Muscle of leg (tissue), 11 donors: ENCODE results near the gene VPS35L. TPM values are rescaled to one million over a fixed set of nuclear protein-coding genes. Genes with fewer than 3 reads are reported as not detected.

Experiments used
- DNase-seq: peaks from one replicate; pipeline ENCODE4 v3.0.0; 2013
- H3K27ac ChIP-seq: one replicate; pipeline ENCODE4 v1.5.1; 2013; ENCODE audit warnings: mild to moderate bottlenecking, low read length, control low read depth
- H3K27me3 ChIP-seq: one replicate; pipeline ENCODE4 v1.6.1; 2013; ENCODE audit warnings: low read length; ENCODE audit not compliant: control insufficient read depth, insufficient read depth
- H3K36me3 ChIP-seq: one replicate; pipeline ENCODE4 v1.6.1; 2013; ENCODE audit warnings: low read length; ENCODE audit not compliant: control insufficient read depth, insufficient read depth
- H3K4me1 ChIP-seq: one replicate; pipeline ENCODE4 v1.6.1; 2013; ENCODE audit warnings: low read length; ENCODE audit not compliant: control insufficient read depth, insufficient read depth
- H3K4me3 ChIP-seq: one replicate; pipeline ENCODE4 v1.5.1; 2013; ENCODE audit warnings: low read length, control low read depth
- H3K9me3 ChIP-seq: replicated peaks from 2 replicates; pipeline ENCODE4 v1.6.1; 2013; ENCODE audit warnings: low read depth, low read length; ENCODE audit not compliant: control insufficient read depth
- WGBS: methylation state at CpG from one replicate; pipeline ENCODE4 v1.1.5; 2013; ENCODE audit warnings: missing lambda C conversion rate; ENCODE audit not compliant: insufficient coverage; 5-methylcytosine and 5-hydroxymethylcytosine counted together
- polyA plus RNA-seq, 8 donors: library from polyadenylated mRNA; unstranded; fragments of 120-200 nt; gene quantifications; one replicate each; pipeline versions ENCODE4 v1.2.1 to v1.2.3, GENCODE V29; 2013; ENCODE audit warnings: inconsistent platforms in 1 of 8, low replicate concordance in 1 of 8; ENCODE audit not compliant: insufficient read length in 8 of 8, insufficient read depth in 1 of 8
- total RNA-seq: library from RNA; stranded (reverse); fragments of 120-200 nt; gene quantifications from one replicate; pipeline ENCODE4 v1.2.4, GENCODE V29; 2013

The VPS35L gene
- total and polyA plus RNA-seq, 9 donors, result 23.6 to 39.8 (median 34.3) TPM

GRCh38 chr16:19609359-19609758 is 53.9 kb downstream of the VPS35L start:
- no peaks in the 10 kb centered on the region for H3K27me3 ChIP-seq
- H3K4me1 ChIP-seq, result no peaks in the 10 kb centered on the region
- no peak for DNase-seq
- WGBS, result 81% methylated on average over 3 of the region's 5 CpGs
- H3K27ac ChIP-seq, result no peak overlapping the region
- no peak overlapping the region for H3K4me3 ChIP-seq
- H3K9me3 ChIP-seq, result no peaks in the 10 kb centered on the region
- H3K36me3 ChIP-seq, result peaks cover 34% of the 10 kb centered on the region

- H3K27me3 ChIP-seq, result no peaks in the 10 kb centered on the region
- DNase-seq, result no peak
- H3K4me1 ChIP-seq, result no peaks in the 10 kb centered on the region
- 92% methylated on average over 10 of the region's 13 CpGs for WGBS
- no peaks in the 10 kb centered on the region for H3K9me3 ChIP-seq
- no peak overlapping the region for H3K4me3 ChIP-seq
- H3K27ac ChIP-seq, result no peak overlapping the region
- H3K36me3 ChIP-seq, result peaks cover 29% of the 10 kb centered on the region
These were observed 54.7 kb downstream of the VPS35L start for GRCh38 chr16:19610200-19610599.

- Histone ChIP-seq H3K27me3 (no peaks in the 10 kb centered on the region), H3K4me3 (no peak overlapping the region), H3K4me1 (no peaks in the 10 kb centered on the region), H3K9me3 (no peaks in the 10 kb centered on the region), H3K36me3 (peaks cover 33% of the 10 kb centered on the region), H3K27ac (no peak overlapping the region)
- no peak for DNase-seq
- WGBS, result 92% methylated on average over 2 of the region's 5 CpGs
These were observed 58.3 kb downstream of the VPS35L start for GRCh38 chr16:19613834-19614233.

GRCh38 chr16:19616241-19616640 is 60.7 kb downstream of the VPS35L start:
- no peaks in the 10 kb centered on the region for H3K9me3 ChIP-seq
- H3K4me1 ChIP-seq, result no peaks in the 10 kb centered on the region
- no CpG with 5 or more reads among the region's 6 CpGs for WGBS
- peaks cover 22% of the 10 kb centered on the region for H3K36me3 ChIP-seq
- no peak overlapping the region for H3K27ac ChIP-seq
- DNase-seq, result no peak
- H3K27me3 ChIP-seq, result no peaks in the 10 kb centered on the region
- no peak overlapping the region for H3K4me3 ChIP-seq

GRCh38 chr16:19618876-19619275 is 63.4 kb downstream of the VPS35L start:
- no peaks in the 10 kb centered on the region for H3K27me3 ChIP-seq
- DNase-seq, result no peak
- no peak overlapping the region for H3K27ac ChIP-seq
- H3K36me3 ChIP-seq, result peaks cover 14% of the 10 kb centered on the region
- no peaks in the 10 kb centered on the region for H3K9me3 ChIP-seq
- WGBS, result no CpG with 5 or more reads among the region's 9 CpGs
- no peak overlapping the region for H3K4me3 ChIP-seq
- no peaks in the 10 kb centered on the region for H3K4me1 ChIP-seq

DNA sequence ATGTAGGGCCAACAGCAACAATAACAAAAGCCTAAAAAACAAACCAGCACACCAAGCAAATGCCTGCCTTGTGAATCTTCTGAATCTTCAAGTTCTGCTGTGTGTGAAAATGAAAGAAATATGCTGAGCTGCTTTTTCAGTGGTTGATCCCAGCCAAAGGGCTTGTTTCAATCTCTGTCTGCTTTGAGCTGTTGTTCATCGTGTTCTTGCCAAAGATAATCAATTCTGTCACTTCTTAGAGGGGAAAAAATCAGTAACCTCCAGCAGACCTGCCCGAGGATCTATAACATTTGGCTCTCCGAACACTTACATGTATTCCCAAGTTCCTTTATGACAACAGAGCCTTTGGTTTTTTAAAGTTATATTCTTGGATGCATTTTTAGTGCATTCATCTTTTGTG is 65.9 kb downstream of the VPS35L start:
- no peak overlapping the region for H3K4me3 ChIP-seq

GRCh38 chr16:19625039-19625438 is 69.5 kb downstream of the VPS35L start:
- no peaks in the 10 kb centered on the region for H3K4me1 ChIP-seq
- no peak overlapping the region for H3K4me3 ChIP-seq
- no peak for DNase-seq
- H3K27me3 ChIP-seq, result no peaks in the 10 kb centered on the region
- no peak overlapping the region for H3K27ac ChIP-seq
- H3K9me3 ChIP-seq, result no peaks in the 10 kb centered on the region
- 97% methylated on average over 4 of the region's 6 CpGs for WGBS
- peaks cover 26% of the 10 kb centered on the region for H3K36me3 ChIP-seq

More for the DNA sequence above, 65.9 kb downstream of the VPS35L start:
- Histone ChIP-seq H3K27ac (no peak overlapping the region), H3K4me1 (no peaks in the 10 kb centered on the region), H3K36me3 (peaks cover 31% of the 10 kb centered on the region), H3K9me3 (no peaks in the 10 kb centered on the region), H3K27me3 (no peaks in the 10 kb centered on the region)
- DNase-seq, result peak; percentile 77
- WGBS, result no CpG with 5 or more reads among the region's 3 CpGs

GRCh38 chr16:19636436-19637267 is 81.1 kb downstream of the VPS35L start:
- 100% methylated on average over 3 of the region's 7 CpGs for WGBS
- Histone ChIP-seq H3K36me3 (peaks cover 42% of the 10 kb centered on the region), H3K4me3 (no peak overlapping the region), H3K9me3 (no peaks in the 10 kb centered on the region), H3K27me3 (no peaks in the 10 kb centered on the region), H3K27ac (no peak overlapping the region), H3K4me1 (no peaks in the 10 kb centered on the region)
- no peak for DNase-seq

- Histone ChIP-seq H3K9me3 (no peaks in the 10 kb centered on the region), H3K4me3 (no peak overlapping the region), H3K27me3 (no peaks in the 10 kb centered on the region), H3K27ac (no peak overlapping the region), H3K36me3 (peaks cover 33% of the 10 kb centered on the region), H3K4me1 (no peaks in the 10 kb centered on the region)
- WGBS, result 82% methylated on average over 4 of the region's 8 CpGs
- no peak for DNase-seq
These were observed 84.5 kb downstream of the VPS35L start for GRCh38 chr16:19639986-19640421.

- H3K4me3 ChIP-seq, result no peak overlapping the region
- H3K4me1 ChIP-seq, result peaks cover 10% of the 10 kb centered on the region
- H3K27ac ChIP-seq, result no peak overlapping the region
- peaks cover 30% of the 10 kb centered on the region for H3K36me3 ChIP-seq
- no peak for DNase-seq
- no peaks in the 10 kb centered on the region for H3K9me3 ChIP-seq
- H3K27me3 ChIP-seq, result no peaks in the 10 kb centered on the region
- 75% methylated on average over 1 of the region's 4 CpGs for WGBS
These were observed 87.0 kb downstream of the VPS35L start for GRCh38 chr16:19642501-19642900.
